ENCODE results near the gene CMTM4.

GRCh38 chr16:66673691-66674090, 22.9 kb downstream of the CMTM4 start:
- TF ChIP-seq POLR2A (IDR thresholded peaks at IDR 0.05; ENCODE audit: low read depth, low read length) (no peak), MXI1 (IDR thresholded peaks at IDR 0.05; ENCODE audit: borderline replicate concordance, low read depth, low read length) (no peak), CTCF (conservative IDR thresholded peaks at IDR 0.05; ENCODE audit: low read depth, low read length) (no peak), SMC3 (IDR thresholded peaks at IDR 0.05; ENCODE audit: low read depth, low read length) (no peak), RAD21 (IDR thresholded peaks at IDR 0.05; ENCODE audit: low read length) (no peak), CHD1 (IDR thresholded peaks at IDR 0.05; ENCODE audit: low read depth, low read length) (no peak)

Measured in IMR-90 (cell line).